Transverse colon (tissue), 4 donors: Measurements from ENCODE around the gene STOML3. TPM values are rescaled to one million over a fixed set of nuclear protein-coding genes. Genes with fewer than 3 reads are reported as not detected.
A peak's percentile ranks its signal among the peaks of the same experiment; 100 is the strongest.

Source experiments
- DNase-seq: peaks from one replicate; pipeline ENCODE4 v3.0.0-alpha.2; 2019
- H3K27ac ChIP-seq, 4 donors: fragments of 200-600 bp; sonication (generic); 2 replicates each; pipeline ENCODE4 v1.5.1; 2016 to 2018; ENCODE audit warnings: inconsistent platforms in 4 of 4
- H3K27me3 ChIP-seq: fragments of 200-600 bp; sonication (generic); 2 replicates; pipeline ENCODE4 v1.5.1; 2017; ENCODE audit warnings: inconsistent platforms
- H3K36me3 ChIP-seq, 4 donors: fragments of 200-600 bp; sonication (generic); 2 replicates each; pipeline ENCODE4 v1.5.1; 2017 to 2019; ENCODE audit warnings: inconsistent platforms in 4 of 4
- H3K4me1 ChIP-seq, 4 donors: fragments of 200-600 bp; sonication (generic); 2 replicates each; pipeline ENCODE4 v1.5.1; 2017 to 2020; ENCODE audit warnings: inconsistent platforms in 4 of 4
- H3K4me3 ChIP-seq, 4 donors: fragments of 200-600 bp; sonication (generic); 1 replicate in 1 of 4; 2 replicates in 3 of 4; pipeline versions ENCODE4 v1.5.1 to v1.6.1; 2017 to 2019; ENCODE audit warnings: inconsistent platforms in 4 of 4
- H3K9me3 ChIP-seq, 2 donors: fragments of 200-600 bp; sonication (generic); 2 replicates each; pipeline ENCODE4 v1.5.1; 2017 to 2019; ENCODE audit warnings: inconsistent platforms in 2 of 2
- CTCF ChIP-seq, 5 experiments: fragments of 200-600 bp in 3 of 5; fragments of 450-650 bp in 2 of 5; sonication (generic) in 3 of 5; IDR thresholded peaks; 1 replicate in 2 of 5; 2 replicates in 3 of 5; pipeline ENCODE4 v1.5.1; 2016 to 2017; ENCODE audit warnings: antibody characterized with exemption in 5 of 5, inconsistent platforms in 3 of 5, mild to moderate bottlenecking in 2 of 5, moderate library complexity in 1 of 5
- EP300 ChIP-seq: sonication (generic); formaldehyde crosslinking; IDR thresholded peaks from one replicate; pipeline ENCODE4 v1.6.1; 2017; ENCODE audit warnings: antibody characterized with exemption, low read depth
- POLR2A ChIP-seq: fragments of 450-650 bp; IDR thresholded peaks from one replicate; pipeline ENCODE4 v1.6.1; 2016; ENCODE audit warnings: antibody characterized with exemption, mild to moderate bottlenecking, moderate library complexity
- POLR2AphosphoS5 ChIP-seq, 3 donors: sonication (generic); formaldehyde crosslinking; IDR thresholded peaks; one replicate each; pipeline ENCODE4 v1.6.1; 2016; ENCODE audit warnings: antibody characterized with exemption in 3 of 3
- WGBS, 2 donors: methylation state at CpG; one replicate each; pipeline ENCODE4 v1.1.5; 2018; ENCODE audit warnings: low coverage in 1 of 2; 5-methylcytosine and 5-hydroxymethylcytosine counted together
- in situ Hi-C, 4 donors: fragments of 200-750 bp; cut with MboI; loops; one replicate each; pipeline versions ENCODE4 v1.15.0 to v1.15.1; 2017; ENCODE audit warnings: low sequenced_read_pairs in 3 of 4, low pct_ligation_motif_present in 1 of 4, low pct_unique_long_range_greater_than_20kb in 1 of 4
- intact Hi-C: fragments of 100-400 bp; cut with DNase I; formaldehyde crosslinking; loops from one replicate; pipeline ENCODE4 v1.15.1; 2023; ENCODE audit warnings: low total_unique reads
- total RNA-seq, 4 donors: library from RNA; depleted of rRNA; stranded (reverse); fragments of >200 nt; gene quantifications; one replicate each; pipeline ENCODE4 v1.1.0, GENCODE V29; 2016

STOML3 gene
- total RNA-seq, 4 donors from 2014 or later: 0.55 TPM; not detected in 3

- Histone ChIP-seq H3K4me1 (peaks cover 3 to 62% (median 39%) of the 10 kb centered on the region in 4 donors), H3K27ac (peak overlapping the region in 1 of 4 donors; percentile 96), H3K9me3 (no peaks in the 10 kb centered on the region), H3K36me3 (no peaks in the 10 kb centered on the region), H3K4me3 (peak overlapping the region in 3 of 4 donors; percentile 90 to 98 (median 97)), H3K27me3 (no peaks in the 10 kb centered on the region)
- DNase-seq: no peak
- in situ Hi-C loops: loop anchor here in 1 of 4 donors (25.0 kb wide), 1 partner anchor 577 kb away; the partner anchor contains the start of gene LHFPL6
- 11 to 21% methylated on average over 2 of the region's 2 CpGs for WGBS, 2 donors
- no peak for TF ChIP-seq EP300
- TF ChIP-seq POLR2A: no peak
- no peak for TF ChIP-seq CTCF (IDR thresholded peaks at IDR 0.05)
- TF ChIP-seq POLR2AphosphoS5 (IDR thresholded peaks at IDR 0.05): no peak
- intact Hi-C loops: no loop called here
Measured at GRCh38 chr13:39035799-39036198, 45.2 kb upstream of the STOML3 start.

GRCh38 chr13:39035204-39035603, 44.6 kb upstream of the STOML3 start:
- no peaks in the 10 kb centered on the region for H3K36me3 ChIP-seq
- H3K27ac ChIP-seq: no peak overlapping the region
- H3K4me3 ChIP-seq: peak overlapping the region in 2 of 4 donors; percentile 97 to 98
- H3K27me3 ChIP-seq: no peaks in the 10 kb centered on the region
- no peak for TF ChIP-seq POLR2A
- no peak for TF ChIP-seq EP300
- TF ChIP-seq CTCF (IDR thresholded peaks at IDR 0.05): no peak
- TF ChIP-seq POLR2AphosphoS5 (IDR thresholded peaks at IDR 0.05): no peak
- no peak for DNase-seq
- peaks cover 3 to 56% (median 37%) of the 10 kb centered on the region in 4 donors for H3K4me1 ChIP-seq
- 29 to 47% methylated on average over 2 of the region's 2 CpGs for WGBS, 2 donors
- H3K9me3 ChIP-seq: no peaks in the 10 kb centered on the region
- intact Hi-C loops (no loop called here), in situ Hi-C loops (loop anchor here in 1 of 4 donors (25.0 kb wide), 1 partner anchor 577 kb away; the partner anchor contains the start of gene LHFPL6)

- intact Hi-C loops: no loop called here
Measured at GRCh38 chr13:39034085-39034484, 43.5 kb upstream of the STOML3 start.

GRCh38 chr13:39032150-39032549, 41.5 kb upstream of the STOML3 start:
- Histone ChIP-seq H3K4me3 (no peak overlapping the region), H3K36me3 (peaks cover 0 to 10% (median 5%) of the 10 kb centered on the region in 4 donors), H3K27ac (no peak overlapping the region), H3K4me1 (peaks cover 3 to 43% (median 28%) of the 10 kb centered on the region in 4 donors), H3K9me3 (no peaks in the 10 kb centered on the region), H3K27me3 (no peaks in the 10 kb centered on the region)
- 92% methylated on average over 1 of the region's 1 CpG for WGBS, 2 donors
- TF ChIP-seq CTCF (IDR thresholded peaks at IDR 0.05) (no peak), POLR2A (no peak), POLR2AphosphoS5 (IDR thresholded peaks at IDR 0.05) (no peak), EP300 (no peak)
- intact Hi-C loops (no loop called here), in situ Hi-C loops (loop anchor here in 1 of 4 donors (25.0 kb wide), 1 partner anchor 580 kb away; the partner anchor contains the start of gene LHFPL6)
- no peak for DNase-seq

More at GRCh38 chr13:39034085-39034484, 43.5 kb upstream of the STOML3 start:
- Histone ChIP-seq H3K36me3 (peaks cover 0 to 3% (median 0%) of the 10 kb centered on the region in 4 donors), H3K4me1 (peaks cover 3 to 47% (median 31%) of the 10 kb centered on the region in 4 donors), H3K27ac (no peak overlapping the region), H3K27me3 (no peaks in the 10 kb centered on the region), H3K4me3 (no peak overlapping the region), H3K9me3 (no peaks in the 10 kb centered on the region)
- in situ Hi-C loops: loop anchor here in 1 of 4 donors (25.0 kb wide), 1 partner anchor 578 kb away; the partner anchor contains the start of gene LHFPL6
- TF ChIP-seq POLR2A: no peak
- no peak for TF ChIP-seq POLR2AphosphoS5 (IDR thresholded peaks at IDR 0.05)
- no peak for TF ChIP-seq CTCF (IDR thresholded peaks at IDR 0.05)
- no peak for TF ChIP-seq EP300
- WGBS, 2 donors: 56 to 61% methylated on average over 1 of the region's 1 CpG
- DNase-seq: no peak
